Mesodermal cell (in vitro differentiated cells): Measurements from ENCODE around the gene AGK.

Experiments used
- H3K27ac ChIP-seq: 2 replicates; pipeline ENCODE4 v1.7.0; 2013; ENCODE audit warnings: mild to moderate bottlenecking, low read depth, low read length, moderate library complexity; ENCODE audit not compliant: severe bottlenecking
- H3K36me3 ChIP-seq: 2 replicates; pipeline ENCODE4 v1.7.1; 2013; ENCODE audit warnings: mild to moderate bottlenecking, low read length, moderate library complexity; ENCODE audit not compliant: control insufficient read depth, insufficient read depth
- H3K4me1 ChIP-seq: one replicate; pipeline ENCODE4 v1.7.1; 2013; ENCODE audit warnings: mild to moderate bottlenecking, low read length; ENCODE audit not compliant: insufficient read depth, control insufficient read depth, poor library complexity, severe bottlenecking
- H3K4me3 ChIP-seq: 2 replicates; pipeline ENCODE4 v1.7.0; 2013; ENCODE audit warnings: low read length, control low read depth, mild to moderate bottlenecking; ENCODE audit not compliant: insufficient read depth, poor library complexity, severe bottlenecking; ENCODE audit errors: extremely low read depth
- H3K9me3 ChIP-seq: 2 replicates; pipeline ENCODE4 v1.7.1; 2013; ENCODE audit warnings: mild to moderate bottlenecking, low read length, moderate library complexity; ENCODE audit not compliant: control insufficient read depth
- WGBS, 2 experiments: methylation state at CpG; one replicate each; pipeline ENCODE4 v1.1.5; 2013; ENCODE audit warnings: missing lambda C conversion rate in 2 of 2; ENCODE audit not compliant: insufficient coverage in 2 of 2; 5-methylcytosine and 5-hydroxymethylcytosine counted together

Gene AGK

DNA sequence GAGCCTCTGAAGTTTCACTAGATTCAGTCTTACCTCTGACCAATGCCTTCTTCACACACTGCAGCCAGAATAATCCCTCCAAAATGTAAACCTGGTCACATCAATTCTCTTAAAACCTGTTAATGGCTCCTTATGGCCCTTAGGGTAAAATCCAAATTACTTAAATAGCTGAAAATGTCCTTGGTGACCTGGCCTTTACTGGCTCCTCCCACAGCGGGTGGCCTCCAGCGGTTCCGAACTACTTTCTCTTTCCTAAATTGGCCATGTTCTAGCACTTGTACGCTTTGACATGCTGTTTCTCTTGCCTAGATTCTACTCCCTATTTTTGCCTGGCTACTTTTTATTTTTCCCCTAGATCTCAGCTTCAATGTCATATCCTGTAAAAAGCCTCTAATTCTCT lies 36.1 kb downstream of the AGK start:
- Histone ChIP-seq H3K9me3 (no peaks in the 10 kb centered on the region), H3K27ac (no peak overlapping the region), H3K4me1 (peaks cover 24% of the 10 kb centered on the region), H3K36me3 (peaks cover 9% of the 10 kb centered on the region), H3K4me3 (no peak overlapping the region)
- WGBS, 2 experiments: 87 to 96% methylated on average over 4 of the region's 4 CpGs

DNA sequence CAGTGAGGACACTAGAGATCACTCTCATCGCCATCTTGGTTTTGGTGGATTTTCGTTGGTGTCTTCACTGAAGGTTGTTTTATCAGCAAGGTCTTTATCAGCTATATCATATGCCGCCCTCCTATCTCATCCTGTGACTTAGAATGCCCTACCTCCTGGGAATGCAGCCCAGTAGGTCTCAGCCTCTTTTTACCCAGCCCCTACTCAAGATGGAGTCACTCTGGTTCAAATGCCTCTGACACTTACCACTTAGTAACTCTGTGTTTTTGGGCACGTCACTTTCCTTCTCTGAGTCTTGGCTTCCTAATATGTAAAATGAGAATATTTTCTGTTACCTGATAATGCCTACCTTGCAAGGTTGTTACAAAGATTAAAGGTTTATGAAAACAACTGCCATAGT lies 37.7 kb downstream of the AGK start:
- H3K9me3 ChIP-seq: no peaks in the 10 kb centered on the region
- no peak overlapping the region for H3K27ac ChIP-seq
- peaks cover 9% of the 10 kb centered on the region for H3K36me3 ChIP-seq
- no peak overlapping the region for H3K4me3 ChIP-seq
- WGBS, 2 experiments: 90 to 100% methylated on average over 1 to 2 of the region's 4 CpGs
- H3K4me1 ChIP-seq: peaks cover 24% of the 10 kb centered on the region

DNA sequence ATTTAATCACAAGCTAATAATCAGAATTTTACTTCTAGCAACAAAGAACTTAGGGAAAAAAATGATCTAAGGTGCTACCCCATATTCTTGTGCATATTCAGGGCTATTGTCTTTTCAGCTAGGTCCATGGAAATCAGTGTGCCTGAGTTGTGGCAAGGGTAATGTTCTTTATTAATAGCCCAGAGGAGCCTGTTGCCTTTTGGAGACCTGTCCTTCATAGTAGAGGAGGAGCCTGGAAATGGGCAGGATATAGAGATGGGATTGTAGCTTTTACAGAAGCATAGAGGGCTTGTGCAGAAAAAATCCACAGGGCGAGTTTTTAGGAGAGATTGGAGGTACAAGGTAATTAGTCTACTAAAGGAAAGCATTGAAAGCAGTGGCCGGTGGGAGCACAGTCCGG lies 38.9 kb downstream of the AGK start:
- Histone ChIP-seq H3K9me3 (no peaks in the 10 kb centered on the region), H3K27ac (no peak overlapping the region), H3K4me3 (no peak overlapping the region), H3K4me1 (peaks cover 19% of the 10 kb centered on the region), H3K36me3 (peaks cover 15% of the 10 kb centered on the region)
- WGBS, 2 experiments: 90 to 100% methylated on average over 3 of the region's 3 CpGs

DNA sequence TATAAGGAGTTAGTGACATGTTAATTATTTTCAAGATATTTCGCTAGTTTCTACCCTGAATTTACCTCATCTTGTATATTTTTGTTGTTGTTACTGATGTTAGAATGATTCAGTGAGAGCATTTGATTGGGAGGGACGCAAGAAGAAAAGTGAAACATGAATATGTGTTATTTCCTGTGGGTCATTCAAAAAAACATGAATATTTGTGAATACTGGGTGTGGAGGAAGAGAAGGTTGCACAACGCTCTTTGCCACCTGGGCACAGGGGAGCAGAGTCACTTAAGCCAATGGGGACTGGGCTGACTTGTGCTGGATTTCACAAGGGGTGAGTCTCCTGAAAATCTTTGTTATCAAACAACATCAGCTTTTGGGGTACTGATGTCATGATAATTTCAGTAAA lies 39.5 kb downstream of the AGK start:
- Histone ChIP-seq H3K4me3 (no peak overlapping the region), H3K36me3 (peaks cover 17% of the 10 kb centered on the region), H3K27ac (no peak overlapping the region), H3K9me3 (no peaks in the 10 kb centered on the region), H3K4me1 (peaks cover 13% of the 10 kb centered on the region)
- WGBS, 2 experiments: 100% methylated on average over 1 of the region's 3 CpGs

DNA sequence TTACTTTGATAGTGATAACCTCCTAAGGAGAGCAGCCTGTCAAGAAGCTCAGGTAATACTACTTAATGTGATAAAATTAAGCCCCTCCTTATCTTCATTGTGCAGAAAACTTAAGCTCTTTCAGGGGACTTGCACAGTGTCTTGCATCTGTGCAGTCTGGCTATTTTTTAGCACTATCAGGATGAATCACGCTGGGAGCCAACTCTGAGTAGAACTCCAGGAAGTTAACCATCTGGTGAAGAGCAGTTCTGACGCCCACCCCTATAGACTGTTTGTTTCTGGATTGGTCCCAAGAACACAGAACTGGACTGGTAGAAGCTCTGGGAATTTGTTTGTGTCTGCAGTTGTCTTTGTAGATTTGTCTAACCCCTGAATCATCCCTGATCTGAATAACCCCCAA lies 41.9 kb downstream of the AGK start:
- Histone ChIP-seq H3K4me1 (no peaks in the 10 kb centered on the region), H3K27ac (no peak overlapping the region), H3K36me3 (peaks cover 18% of the 10 kb centered on the region), H3K4me3 (no peak overlapping the region), H3K9me3 (no peaks in the 10 kb centered on the region)
- 92 to 97% methylated on average over 2 of the region's 2 CpGs for WGBS, 2 experiments

DNA sequence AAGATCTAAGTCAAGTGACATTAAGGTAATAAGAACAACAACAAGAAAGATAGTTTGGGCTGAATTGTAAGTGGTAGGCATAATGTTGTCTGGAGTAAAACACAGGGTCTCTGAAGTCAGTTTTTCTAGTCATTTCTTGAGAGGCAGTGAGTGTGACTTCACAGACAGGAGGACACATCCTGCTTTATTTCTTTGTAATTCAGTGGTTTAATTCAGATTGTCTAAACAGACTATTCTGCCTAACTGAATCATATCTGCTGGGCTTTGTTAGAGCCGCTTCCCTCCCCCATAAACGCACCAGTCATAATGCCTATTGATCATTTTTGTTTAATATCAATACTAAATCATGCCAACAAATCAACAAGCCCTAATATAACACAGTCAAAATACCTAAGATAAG lies 46.8 kb downstream of the AGK start:
- no peaks in the 10 kb centered on the region for H3K4me1 ChIP-seq
- H3K9me3 ChIP-seq: no peaks in the 10 kb centered on the region
- H3K36me3 ChIP-seq: peaks cover 24% of the 10 kb centered on the region
- WGBS, 2 experiments: no CpG with 5 or more reads among the region's 2 CpGs
- H3K4me3 ChIP-seq: no peak overlapping the region
- H3K27ac ChIP-seq: no peak overlapping the region

DNA sequence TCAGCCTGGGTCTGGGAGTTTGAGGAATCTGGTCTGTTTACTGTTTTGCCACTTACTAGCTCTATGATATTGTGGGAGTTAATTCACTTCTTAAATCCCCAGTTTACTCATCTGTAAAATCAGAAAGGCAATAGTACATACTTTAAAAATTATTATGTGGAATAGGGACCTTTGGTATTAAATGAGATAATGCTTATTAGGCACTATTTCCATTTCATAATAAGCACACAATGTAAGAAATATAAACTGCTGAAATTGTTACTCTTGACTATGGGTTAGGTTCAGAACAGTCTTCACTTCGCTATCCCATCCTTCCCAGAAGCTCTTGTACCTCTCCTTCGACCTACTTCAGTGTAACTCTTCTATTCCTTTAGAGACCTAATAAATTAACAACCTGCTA lies 47.2 kb downstream of the AGK start:
- no CpG with 5 or more reads among the region's 2 CpGs for WGBS, 2 experiments
- H3K36me3 ChIP-seq: peaks cover 25% of the 10 kb centered on the region
- no peak overlapping the region for H3K4me3 ChIP-seq
- no peaks in the 10 kb centered on the region for H3K9me3 ChIP-seq
- no peaks in the 10 kb centered on the region for H3K4me1 ChIP-seq
- no peak overlapping the region for H3K27ac ChIP-seq

DNA sequence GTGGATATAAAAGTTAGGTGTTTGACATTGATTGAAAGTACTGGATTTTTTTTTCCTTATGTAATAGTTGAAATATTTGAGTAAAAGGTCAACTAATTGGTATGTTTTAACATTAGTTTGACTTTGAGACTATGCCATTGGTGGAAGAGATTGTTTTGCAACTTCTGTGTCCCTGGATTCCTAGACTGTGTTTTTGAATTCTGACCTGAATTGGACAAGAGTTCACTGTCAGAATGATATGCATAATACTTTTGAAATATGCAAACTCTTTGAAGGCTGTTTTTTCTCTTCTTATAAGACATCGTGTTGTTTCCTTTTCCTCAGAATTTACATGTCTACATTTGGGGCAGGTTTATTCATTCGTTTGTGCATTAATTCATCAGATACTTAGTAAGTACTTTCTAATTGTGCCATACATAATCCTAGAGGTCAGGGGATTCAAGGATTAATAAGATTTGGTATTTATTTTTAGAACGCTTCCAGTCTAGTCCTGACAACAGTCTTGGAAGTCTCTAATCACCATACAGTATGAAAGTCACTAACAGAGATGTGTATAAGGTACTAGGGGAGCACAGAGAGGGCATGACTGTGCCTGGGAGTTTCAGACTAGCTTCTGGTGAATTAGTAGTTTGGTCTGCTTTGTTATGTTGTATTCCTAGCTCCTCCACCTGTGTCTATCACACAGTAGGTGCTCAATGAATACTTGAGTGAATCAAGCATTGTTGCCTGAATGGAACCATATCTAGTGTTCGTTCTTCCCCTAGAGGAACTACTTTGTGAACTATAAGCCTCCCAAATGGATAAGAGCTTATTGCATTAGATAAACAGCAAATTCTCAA lies 49.2 kb downstream of the AGK start:
- H3K4me1 ChIP-seq: no peaks in the 10 kb centered on the region
- H3K4me3 ChIP-seq: no peak overlapping the region
- 100% methylated on average over 1 of the region's 4 CpGs for WGBS, 2 experiments
- no peaks in the 10 kb centered on the region for H3K9me3 ChIP-seq
- H3K27ac ChIP-seq: no peak overlapping the region
- H3K36me3 ChIP-seq: peaks cover 26% of the 10 kb centered on the region

DNA sequence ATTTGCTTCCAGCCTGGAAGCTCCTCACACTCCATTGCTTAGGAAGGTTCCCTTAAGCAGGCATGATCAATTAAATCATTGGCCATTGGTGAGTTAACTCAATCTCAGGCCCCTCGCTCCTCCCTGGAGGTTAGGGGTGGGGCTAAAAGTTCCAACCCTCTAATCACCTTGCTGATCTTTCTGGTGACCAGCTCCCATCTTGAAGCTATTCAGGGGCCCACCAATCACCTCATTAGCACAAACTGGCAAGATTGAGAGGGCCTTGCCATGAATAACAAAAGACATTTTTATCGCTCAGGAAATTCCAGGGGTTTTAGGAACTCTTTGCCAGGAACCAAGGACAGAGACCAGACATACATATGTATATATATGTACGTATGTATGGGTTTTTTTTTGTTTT lies 58.4 kb downstream of the AGK start:
- WGBS, 2 experiments: 83% methylated on average over 1 of the region's 3 CpGs; no CpG with 5 or more reads in 1 of the 2 experiments
- H3K4me3 ChIP-seq: no peak overlapping the region
- H3K36me3 ChIP-seq: peaks cover 42% of the 10 kb centered on the region
- H3K9me3 ChIP-seq: no peaks in the 10 kb centered on the region
- H3K27ac ChIP-seq: no peak overlapping the region
- H3K4me1 ChIP-seq: no peaks in the 10 kb centered on the region

DNA sequence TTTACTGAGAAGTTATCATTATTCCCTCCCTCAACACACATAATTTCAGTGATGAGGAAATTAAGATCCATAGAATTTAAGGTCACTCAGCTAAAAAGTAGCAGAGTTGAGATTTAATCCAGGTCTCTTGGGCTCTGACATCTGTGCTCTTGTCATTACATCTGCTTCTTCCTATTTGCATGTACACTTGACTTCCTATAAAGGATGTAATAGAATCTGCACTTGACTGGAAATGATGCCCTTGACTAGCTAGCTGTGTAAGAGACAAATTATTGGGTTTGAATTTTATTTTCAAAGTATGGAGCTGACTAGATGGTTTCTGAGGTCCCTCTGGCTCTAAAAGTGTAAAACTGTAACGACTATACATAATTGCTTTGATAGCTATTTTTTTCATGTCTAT lies 59.5 kb downstream of the AGK start:
- no peaks in the 10 kb centered on the region for H3K9me3 ChIP-seq
- no peaks in the 10 kb centered on the region for H3K4me1 ChIP-seq
- peaks cover 41% of the 10 kb centered on the region for H3K36me3 ChIP-seq
- H3K27ac ChIP-seq: no peak overlapping the region
- no CpG with 5 or more reads among the region's 1 CpG for WGBS, 2 experiments
- no peak overlapping the region for H3K4me3 ChIP-seq

DNA sequence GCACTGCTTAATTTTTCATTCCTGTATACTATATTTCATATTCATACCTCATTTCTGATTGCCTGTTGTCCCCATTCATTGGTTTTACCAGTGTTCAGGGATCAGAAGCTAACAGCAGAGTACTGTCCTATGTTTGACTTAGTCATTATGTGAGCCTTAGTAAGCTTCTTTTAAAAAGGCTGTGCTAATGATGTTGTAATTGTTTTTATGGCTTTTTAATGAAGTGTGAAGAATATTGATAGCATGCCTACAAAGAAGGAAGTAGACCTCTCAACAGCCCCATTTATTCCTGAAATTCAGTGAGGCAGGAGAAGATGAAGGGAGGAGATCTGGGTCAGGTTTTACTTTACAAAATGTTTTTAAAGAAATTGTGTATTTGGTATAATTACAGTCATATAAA lies 61.7 kb downstream of the AGK start:
- no peak overlapping the region for H3K27ac ChIP-seq
- no peaks in the 10 kb centered on the region for H3K4me1 ChIP-seq
- peaks cover 39% of the 10 kb centered on the region for H3K36me3 ChIP-seq
- no peak overlapping the region for H3K4me3 ChIP-seq
- H3K9me3 ChIP-seq: no peaks in the 10 kb centered on the region
